ENCODE data around the gene SRSF4. TPM values are rescaled to one million over a fixed set of nuclear protein-coding genes. Genes with fewer than 3 reads are reported as not detected.
"Not testable (repeated sequence)": the region's sequence is repeated elsewhere in the genome, so short reads cannot be mapped to it uniquely, and the experiment has no call there.

The SRSF4 gene
- total RNA-seq, 1 donor from 2014 or later, result 67.8 TPM

DNA sequence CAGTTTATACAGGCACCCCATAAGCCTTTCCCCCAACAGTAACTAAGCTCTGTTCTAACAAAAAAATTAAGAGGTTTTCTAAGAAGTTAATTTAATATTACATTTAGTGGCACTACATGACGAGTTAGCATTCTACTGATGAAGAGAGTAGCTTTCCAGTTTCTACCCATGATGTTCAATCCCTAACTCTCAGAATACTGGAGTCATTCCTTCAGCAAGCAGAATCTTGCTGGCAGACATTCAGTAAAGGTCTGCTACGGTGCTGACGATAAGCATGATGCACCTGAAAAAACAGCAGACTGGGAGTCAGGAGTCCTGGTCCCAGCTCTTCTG, 24.5 kb downstream of the SRSF4 start:
- intact Hi-C loops (cut with DNase I), result no loop called here
- Histone ChIP-seq H3K4me3 (no peak overlapping the region), H3K4me1 (peaks cover 26% of the 10 kb centered on the region), H3K27ac (no peak overlapping the region), H3K9me3 (no peaks in the 10 kb centered on the region), H3K36me3 (peaks cover 0 to 63% of the 10 kb centered on the region in 2 donors), H3K27me3 (no peaks in the 10 kb centered on the region)
- no peak for TF ChIP-seq POLR2AphosphoS5 (IDR thresholded peaks at IDR 0.05; ENCODE audit: insufficient read depth in 1 of 2, low read depth in 1 of 2)
- TF ChIP-seq, protein P1, sequence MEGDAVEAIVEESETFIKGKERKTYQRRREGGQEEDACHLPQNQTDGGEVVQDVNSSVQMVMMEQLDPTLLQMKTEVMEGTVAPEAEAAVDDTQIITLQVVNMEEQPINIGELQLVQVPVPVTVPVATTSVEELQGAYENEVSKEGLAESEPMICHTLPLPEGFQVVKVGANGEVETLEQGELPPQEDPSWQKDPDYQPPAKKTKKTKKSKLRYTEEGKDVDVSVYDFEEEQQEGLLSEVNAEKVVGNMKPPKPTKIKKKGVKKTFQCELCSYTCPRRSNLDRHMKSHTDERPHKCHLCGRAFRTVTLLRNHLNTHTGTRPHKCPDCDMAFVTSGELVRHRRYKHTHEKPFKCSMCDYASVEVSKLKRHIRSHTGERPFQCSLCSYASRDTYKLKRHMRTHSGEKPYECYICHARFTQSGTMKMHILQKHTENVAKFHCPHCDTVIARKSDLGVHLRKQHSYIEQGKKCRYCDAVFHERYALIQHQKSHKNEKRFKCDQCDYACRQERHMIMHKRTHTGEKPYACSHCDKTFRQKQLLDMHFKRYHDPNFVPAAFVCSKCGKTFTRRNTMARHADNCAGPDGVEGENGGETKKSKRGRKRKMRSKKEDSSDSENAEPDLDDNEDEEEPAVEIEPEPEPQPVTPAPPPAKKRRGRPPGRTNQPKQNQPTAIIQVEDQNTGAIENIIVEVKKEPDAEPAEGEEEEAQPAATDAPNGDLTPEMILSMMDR (IDR thresholded peaks at IDR 0.05), result no peak
- no peak for TF ChIP-seq POLR2A (IDR thresholded peaks at IDR 0.05)
- no peak for DNase-seq (ENCODE audit: extremely low spot score in 2 of 2)

- no peak overlapping the region for H3K4me3 ChIP-seq
- peaks cover 21% of the 10 kb centered on the region for H3K4me1 ChIP-seq
- H3K36me3 ChIP-seq, result peaks cover 0 to 69% of the 10 kb centered on the region in 2 donors
- no peaks in the 10 kb centered on the region for H3K9me3 ChIP-seq
- no peak overlapping the region for H3K27ac ChIP-seq
- intact Hi-C loops (cut with DNase I), result no loop called here
- no peaks in the 10 kb centered on the region for H3K27me3 ChIP-seq
- no peak for TF ChIP-seq POLR2A (IDR thresholded peaks at IDR 0.05)
- no peak for TF ChIP-seq POLR2AphosphoS5 (IDR thresholded peaks at IDR 0.05; ENCODE audit: insufficient read depth in 1 of 2, low read depth in 1 of 2)
- TF ChIP-seq, protein P1 (IDR thresholded peaks at IDR 0.05), result no peak
- no peak for DNase-seq (ENCODE audit: extremely low spot score in 2 of 2)
These were observed 25.0 kb downstream of the SRSF4 start for GRCh38 chr1:29156543-29157268.

DNA sequence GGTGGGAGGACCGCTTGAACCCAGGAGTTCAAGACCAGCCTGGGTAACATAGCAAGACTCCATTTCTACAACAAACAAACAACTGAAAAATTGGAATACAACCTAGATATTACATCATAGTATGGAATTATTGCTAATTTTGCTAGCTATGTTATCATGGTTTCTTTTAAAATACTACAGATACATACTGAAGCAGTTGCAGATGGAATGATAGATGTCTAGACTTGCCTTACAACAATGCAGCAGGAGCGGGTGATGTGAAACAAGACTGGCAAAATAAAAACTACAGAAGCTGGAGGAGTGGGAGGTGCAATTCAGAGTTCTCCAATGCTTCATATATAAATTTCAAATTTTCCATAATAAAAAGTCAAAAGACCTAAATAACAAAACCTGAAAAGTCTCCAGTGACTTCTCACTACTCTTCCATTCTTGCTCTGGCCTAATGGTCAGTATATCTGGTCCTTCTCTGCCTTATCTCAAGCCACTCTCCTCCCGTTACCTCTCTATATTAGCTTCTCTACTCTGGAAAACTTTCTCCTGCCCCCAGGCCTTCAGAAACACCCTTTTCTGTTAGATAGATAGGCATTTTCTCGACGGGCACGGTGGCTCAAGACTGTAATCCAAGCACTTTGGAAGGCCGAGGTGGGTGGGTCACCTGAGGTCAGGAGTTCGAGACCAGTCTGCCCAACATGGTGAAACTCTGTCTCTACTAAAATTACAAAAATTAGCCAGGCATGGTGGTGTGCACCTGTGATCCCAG, 29.5 kb downstream of the SRSF4 start:
- no peaks in the 10 kb centered on the region for H3K27me3 ChIP-seq
- no peak for DNase-seq (ENCODE audit: extremely low spot score in 2 of 2)
- no peak for TF ChIP-seq POLR2A (IDR thresholded peaks at IDR 0.05)
- H3K4me1 ChIP-seq, result peaks cover 7% of the 10 kb centered on the region
- no peak overlapping the region for H3K4me3 ChIP-seq
- H3K27ac ChIP-seq, result no peak overlapping the region
- intact Hi-C loops (cut with DNase I), result no loop called here
- H3K9me3 ChIP-seq, result no peaks in the 10 kb centered on the region
- peaks cover 0 to 83% of the 10 kb centered on the region in 2 donors for H3K36me3 ChIP-seq

DNA sequence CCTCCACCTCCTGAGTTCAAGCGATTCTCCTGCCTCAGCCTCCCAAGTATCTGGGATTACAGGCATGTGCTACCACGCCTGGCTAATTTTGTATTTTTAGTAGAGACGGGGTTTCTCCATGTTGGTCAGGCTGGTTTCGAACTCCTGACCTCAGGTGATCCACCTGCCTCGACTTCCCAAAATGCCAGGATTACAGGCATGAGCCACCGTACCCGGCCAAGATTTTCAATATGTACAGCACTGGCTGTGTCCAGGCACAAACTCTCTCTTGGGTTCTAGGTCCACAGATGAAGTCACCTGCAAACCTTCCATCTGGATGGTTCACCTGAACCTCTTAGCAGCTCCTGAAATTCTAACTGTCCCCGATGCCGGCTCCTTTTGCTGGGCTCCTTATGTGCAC, 31.4 kb downstream of the SRSF4 start:
- H3K4me3 ChIP-seq; H3K9me3 ChIP-seq; intact Hi-C loops (cut with DNase I); DNase-seq (ENCODE audit: extremely low spot score in 2 of 2); H3K27me3 ChIP-seq; H3K27ac ChIP-seq; H3K4me1 ChIP-seq: not testable (repeated sequence)
- peaks cover 0 to 98% of the 10 kb centered on the region in 2 donors for H3K36me3 ChIP-seq

GRCh38 chr1:29148656-29149491, 32.8 kb downstream of the SRSF4 start:
- no peaks in the 10 kb centered on the region for H3K4me1 ChIP-seq
- no peak overlapping the region for H3K27ac ChIP-seq
- intact Hi-C loops (cut with DNase I), result no loop called here
- TF ChIP-seq POLR2AphosphoS5 (IDR thresholded peaks at IDR 0.05; ENCODE audit: insufficient read depth in 1 of 2, low read depth in 1 of 2), result no peak
- TF ChIP-seq, protein P1 (IDR thresholded peaks at IDR 0.05), result no peak
- TF ChIP-seq POLR2A (IDR thresholded peaks at IDR 0.05), result no peak
- no peak for DNase-seq (ENCODE audit: extremely low spot score in 2 of 2)
- no peaks in the 10 kb centered on the region for H3K9me3 ChIP-seq
- H3K27me3 ChIP-seq, result no peaks in the 10 kb centered on the region
- H3K4me3 ChIP-seq, result no peak overlapping the region
- H3K36me3 ChIP-seq, result peaks cover 0 to 94% of the 10 kb centered on the region in 2 donors

All from vagina (tissue), 2 donors.